ENCODE results near the gene SAV1.

Gene SAV1

GRCh38 chr14:50659327-50659974 lies 8.7 kb downstream of the SAV1 start:
- Histone ChIP-seq H3K27ac (no peak overlapping the region), H3K9me3 (no peaks in the 10 kb centered on the region), H3K4me1 (ENCODE audit: control insufficient read depth in 1 of 2, insufficient read depth in 1 of 2, low read depth in 1 of 2, low read length in 1 of 2) (no peaks in the 10 kb centered on the region), H3K36me3 (no peaks in the 10 kb centered on the region), H3K4me3 (ENCODE audit: low read depth in 1 of 2, low read length in 1 of 2) (no peak overlapping the region), H3K27me3 (no peaks in the 10 kb centered on the region)
- TF ChIP-seq, protein P1, sequence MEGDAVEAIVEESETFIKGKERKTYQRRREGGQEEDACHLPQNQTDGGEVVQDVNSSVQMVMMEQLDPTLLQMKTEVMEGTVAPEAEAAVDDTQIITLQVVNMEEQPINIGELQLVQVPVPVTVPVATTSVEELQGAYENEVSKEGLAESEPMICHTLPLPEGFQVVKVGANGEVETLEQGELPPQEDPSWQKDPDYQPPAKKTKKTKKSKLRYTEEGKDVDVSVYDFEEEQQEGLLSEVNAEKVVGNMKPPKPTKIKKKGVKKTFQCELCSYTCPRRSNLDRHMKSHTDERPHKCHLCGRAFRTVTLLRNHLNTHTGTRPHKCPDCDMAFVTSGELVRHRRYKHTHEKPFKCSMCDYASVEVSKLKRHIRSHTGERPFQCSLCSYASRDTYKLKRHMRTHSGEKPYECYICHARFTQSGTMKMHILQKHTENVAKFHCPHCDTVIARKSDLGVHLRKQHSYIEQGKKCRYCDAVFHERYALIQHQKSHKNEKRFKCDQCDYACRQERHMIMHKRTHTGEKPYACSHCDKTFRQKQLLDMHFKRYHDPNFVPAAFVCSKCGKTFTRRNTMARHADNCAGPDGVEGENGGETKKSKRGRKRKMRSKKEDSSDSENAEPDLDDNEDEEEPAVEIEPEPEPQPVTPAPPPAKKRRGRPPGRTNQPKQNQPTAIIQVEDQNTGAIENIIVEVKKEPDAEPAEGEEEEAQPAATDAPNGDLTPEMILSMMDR (IDR thresholded peaks at IDR 0.05), result no peak

- Histone ChIP-seq H3K4me3 (ENCODE audit: low read depth in 1 of 2, low read length in 1 of 2) (no peak overlapping the region), H3K4me1 (ENCODE audit: control insufficient read depth in 1 of 2, insufficient read depth in 1 of 2, low read depth in 1 of 2, low read length in 1 of 2) (no peaks in the 10 kb centered on the region), H3K9me3 (no peaks in the 10 kb centered on the region), H3K36me3 (no peaks in the 10 kb centered on the region), H3K27ac (no peak overlapping the region), H3K27me3 (no peaks in the 10 kb centered on the region)
- TF ChIP-seq, protein P1 (IDR thresholded peaks at IDR 0.05), result no peak
These were observed 9.9 kb downstream of the SAV1 start for GRCh38 chr14:50658203-50658602.

DNA sequence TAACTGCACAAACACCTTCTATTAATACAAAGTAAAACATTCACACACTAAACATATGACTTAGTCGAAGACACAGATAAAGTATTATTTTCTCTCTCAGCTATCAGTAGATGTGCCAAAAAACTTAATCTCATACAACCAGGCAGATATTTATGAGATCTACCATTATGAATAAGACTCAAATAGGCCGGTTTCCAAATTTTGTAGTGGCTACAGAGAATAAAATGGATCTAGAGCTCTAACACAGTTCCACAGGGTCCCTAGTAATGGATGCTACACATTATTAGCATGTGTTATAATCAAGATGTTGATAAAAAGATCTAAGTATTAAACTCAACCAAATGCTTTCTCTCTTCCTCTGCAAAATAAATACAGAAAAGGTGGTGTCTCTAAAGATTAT lies 10.4 kb downstream of the SAV1 start:
- TF ChIP-seq, protein P1 (IDR thresholded peaks at IDR 0.05), result no peak
- Histone ChIP-seq H3K27ac (no peak overlapping the region), H3K36me3 (no peaks in the 10 kb centered on the region), H3K9me3 (no peaks in the 10 kb centered on the region), H3K27me3 (no peaks in the 10 kb centered on the region), H3K4me1 (ENCODE audit: control insufficient read depth in 1 of 2, insufficient read depth in 1 of 2, low read depth in 1 of 2, low read length in 1 of 2) (no peaks in the 10 kb centered on the region), H3K4me3 (ENCODE audit: low read depth in 1 of 2, low read length in 1 of 2) (no peak overlapping the region)

GRCh38 chr14:50656776-50657175 lies 11.3 kb downstream of the SAV1 start:
- H3K36me3 ChIP-seq, result no peaks in the 10 kb centered on the region
- H3K4me1 ChIP-seq (ENCODE audit: control insufficient read depth in 1 of 2, insufficient read depth in 1 of 2, low read depth in 1 of 2, low read length in 1 of 2), result no peaks in the 10 kb centered on the region
- no peaks in the 10 kb centered on the region for H3K27me3 ChIP-seq
- TF ChIP-seq, protein P1 (IDR thresholded peaks at IDR 0.05), result no peak
- H3K27ac ChIP-seq, result no peak overlapping the region
- H3K4me3 ChIP-seq (ENCODE audit: low read depth in 1 of 2, low read length in 1 of 2), result no peak overlapping the region
- no peaks in the 10 kb centered on the region for H3K9me3 ChIP-seq

GRCh38 chr14:50649691-50650090 lies 18.4 kb downstream of the SAV1 start:
- Histone ChIP-seq H3K27ac (no peak overlapping the region), H3K27me3 (no peaks in the 10 kb centered on the region), H3K9me3 (no peaks in the 10 kb centered on the region), H3K36me3 (no peaks in the 10 kb centered on the region), H3K4me3 (ENCODE audit: low read depth in 1 of 2, low read length in 1 of 2) (no peak overlapping the region), H3K4me1 (ENCODE audit: control insufficient read depth in 1 of 2, insufficient read depth in 1 of 2, low read depth in 1 of 2, low read length in 1 of 2) (no peaks in the 10 kb centered on the region)
- TF ChIP-seq, protein P1 (IDR thresholded peaks at IDR 0.05), result no peak
